GM12892 (cell line): Measurements from ENCODE around the gene TTLL5.

Experiments used
- DNase-seq: peaks from one replicate; pipeline ENCODE4 v3.0.0; 2011; ENCODE audit not compliant: insufficient read length
- FAIRE-seq: peaks from 2 replicates; lab custom pipeline; 2011; peaks lifted over from hg19 to GRCh38; lab: Jason Lieb, UNC
- POLR2A ChIP-seq: IDR thresholded peaks from 2 replicates; pipeline ENCODE4 v1.6.1; 2011; ENCODE audit warnings: low read depth, low read length, control low read depth
- POLR2AphosphoS5 ChIP-seq: IDR thresholded peaks from 2 replicates; pipeline ENCODE4 v1.6.1; 2011; ENCODE audit warnings: low read depth, low read length, control low read depth
- TAF1 ChIP-seq: IDR thresholded peaks from 2 replicates; pipeline ENCODE4 v1.6.1; 2011; ENCODE audit warnings: low read depth, mild to moderate bottlenecking, control low read depth, low read length, borderline replicate concordance

TTLL5 gene

GRCh38 chr14:75793806-75794205 lies 132.8 kb downstream of the TTLL5 start:
- no peak for DNase-seq
- no peak for TF ChIP-seq POLR2AphosphoS5
- TF ChIP-seq TAF1: no peak
- no peak for TF ChIP-seq POLR2A
- no peak for FAIRE-seq

- TF ChIP-seq POLR2AphosphoS5 (no peak), TAF1 (no peak)
- FAIRE-seq (peak; percentile 17), DNase-seq (no peak)
Measured at GRCh38 chr14:75794615-75795038, 133.6 kb downstream of the TTLL5 start.

GRCh38 chr14:75800792-75801191 lies 139.7 kb downstream of the TTLL5 start:
- DNase-seq (no peak), FAIRE-seq (no peak)
- no peak for TF ChIP-seq POLR2A
- TF ChIP-seq TAF1: no peak
- no peak for TF ChIP-seq POLR2AphosphoS5

- FAIRE-seq: no peak
- TF ChIP-seq TAF1 (no peak), POLR2AphosphoS5 (no peak), POLR2A (no peak)
- DNase-seq: no peak
Measured at GRCh38 chr14:75802486-75802885, 141.4 kb downstream of the TTLL5 start.

GRCh38 chr14:75803765-75804164 lies 142.7 kb downstream of the TTLL5 start:
- TF ChIP-seq POLR2AphosphoS5 (no peak), TAF1 (no peak)
- FAIRE-seq: no peak
- DNase-seq: no peak

- DNase-seq (no peak), FAIRE-seq (no peak)
- TF ChIP-seq POLR2A (no peak), TAF1 (no peak), POLR2AphosphoS5 (no peak)
Measured at GRCh38 chr14:75804570-75805275, 143.7 kb downstream of the TTLL5 start.

GRCh38 chr14:75805646-75806045 lies 144.6 kb downstream of the TTLL5 start:
- TF ChIP-seq POLR2A (no peak), POLR2AphosphoS5 (no peak), TAF1 (no peak)
- DNase-seq: no peak
- FAIRE-seq: no peak

GRCh38 chr14:75806352-75806832 lies 145.3 kb downstream of the TTLL5 start:
- TF ChIP-seq POLR2AphosphoS5 (no peak), TAF1 (no peak), POLR2A (no peak)
- FAIRE-seq (peak; percentile 5), DNase-seq (no peak)

GRCh38 chr14:75807667-75808360 lies 146.8 kb downstream of the TTLL5 start:
- TF ChIP-seq POLR2A (no peak), POLR2AphosphoS5 (no peak), TAF1 (no peak)
- no peak for FAIRE-seq

GRCh38 chr14:75811136-75811829 lies 150.2 kb downstream of the TTLL5 start:
- FAIRE-seq (peak; percentile 61), DNase-seq (no peak)
- no peak for TF ChIP-seq POLR2A
- TF ChIP-seq POLR2AphosphoS5: no peak
- TF ChIP-seq TAF1: no peak

More at GRCh38 chr14:75807667-75808360, 146.8 kb downstream of the TTLL5 start:
- no peak for DNase-seq

- DNase-seq (no peak), FAIRE-seq (no peak)
- TF ChIP-seq POLR2A (no peak), TAF1 (no peak), POLR2AphosphoS5 (no peak)
Measured at GRCh38 chr14:75811872-75812499, 150.9 kb downstream of the TTLL5 start.
